H1 (cell line): Measurements from ENCODE around the gene RNF220. TPM values are rescaled to one million over a fixed set of nuclear protein-coding genes. Genes with fewer than 3 reads are reported as not detected.

Experiments
- CTCF ChIA-PET: fragments of 300-600 bp; sonication (Branson Sonifier 250); formaldehyde crosslinking; loops from one replicate; lab custom pipeline; 2021; ENCODE audit not compliant: partially characterized antibody; lab: Charles Lee
- POLR2A ChIA-PET: fragments of 300-600 bp; sonication (Branson Sonifier 250); formaldehyde crosslinking; loops from one replicate; lab custom pipeline; 2021; ENCODE audit warnings: inconsistent platforms; ENCODE audit not compliant: partially characterized antibody; lab: Charles Lee
- DNase-seq, 2 experiments: peaks; one replicate each; pipeline versions ENCODE4 v3.0.0 to v3.0.0-alpha.2; 2010 to 2022; ENCODE audit warnings: low spot score in 2 of 2, low read depth in 1 of 2, mixed read lengths in 1 of 2
- FAIRE-seq: peaks from 2 replicates; lab custom pipeline; 2011; peaks lifted over from hg19 to GRCh38; lab: Jason Lieb, UNC
- H2AFZ ChIP-seq: 2 replicates; pipeline ENCODE4 v1.8.1; 2012; ENCODE audit warnings: low read length, inconsistent platforms
- H2AK5ac ChIP-seq: 2 replicates; pipeline ENCODE4 v1.6.1; 2013; ENCODE audit warnings: low read depth, low read length
- H2BK120ac ChIP-seq: replicated peaks from 2 replicates; pipeline ENCODE3; 2013; ENCODE audit warnings: low read depth, low read length, inconsistent platforms
- H2BK12ac ChIP-seq: 2 replicates; pipeline ENCODE4 v1.6.1; 2013; ENCODE audit warnings: low read depth, low read length
- H2BK15ac ChIP-seq: 2 replicates; pipeline ENCODE4 v1.6.1; 2013; ENCODE audit warnings: low read length
- H2BK20ac ChIP-seq: 2 replicates; pipeline ENCODE4 v1.6.1; 2013; ENCODE audit warnings: low read length
- H2BK5ac ChIP-seq: 2 replicates; pipeline ENCODE4 v1.6.1; 2013; ENCODE audit warnings: low read depth, low read length
- H3K14ac ChIP-seq: 2 replicates; pipeline ENCODE4 v1.6.1; 2013; ENCODE audit warnings: inconsistent platforms; ENCODE audit not compliant: insufficient read length
- H3K18ac ChIP-seq: 2 replicates; pipeline ENCODE4 v1.6.1; 2013; ENCODE audit warnings: low read length; ENCODE audit errors: extremely low read depth
- H3K23ac ChIP-seq: 2 replicates; pipeline ENCODE4 v1.6.1; 2013; ENCODE audit warnings: inconsistent platforms; ENCODE audit not compliant: insufficient read length
- H3K23me2 ChIP-seq: 2 replicates; pipeline ENCODE4 v1.6.1; 2013; ENCODE audit warnings: low read depth, low read length
- H3K27ac ChIP-seq: 2 replicates; pipeline ENCODE4 v1.6.1; 2011; ENCODE audit warnings: low read depth, low read length, inconsistent platforms
- H3K27me3 ChIP-seq, 4 experiments: replicated peaks in 1 of 4; 1 replicate in 1 of 4; 2 replicates in 3 of 4; pipeline versions ENCODE4 v1.6.1 to v1.8.1; 2011 to 2013; ENCODE audit warnings: low read length in 3 of 4, mild to moderate bottlenecking in 3 of 4, inconsistent platforms in 2 of 4, mixed read lengths in 2 of 4, moderate library complexity in 1 of 4; ENCODE audit not compliant: control insufficient read depth in 3 of 4, insufficient read depth in 3 of 4; ENCODE audit errors: extremely low read depth in 1 of 4
- H3K36me3 ChIP-seq, 4 experiments: 2 replicates each; pipeline versions ENCODE4 v1.6.1 to v1.8.1; 2011 to 2013; ENCODE audit warnings: mild to moderate bottlenecking in 4 of 4, low read length in 3 of 4, moderate library complexity in 2 of 4, control low read depth in 1 of 4, inconsistent platforms in 1 of 4; ENCODE audit not compliant: insufficient read depth in 4 of 4, control insufficient read depth in 2 of 4
- H3K4ac ChIP-seq: replicated peaks from 2 replicates; pipeline ENCODE3; 2013; ENCODE audit warnings: low read length, low read depth, mixed read lengths, inconsistent platforms; ENCODE audit not compliant: insufficient read length
- H3K4me1 ChIP-seq, 4 experiments: replicated peaks in 1 of 4; 1 replicate in 1 of 4; 2 replicates in 3 of 4; pipeline versions ENCODE4 v1.6.1 to v1.8.1; 2011 to 2013; ENCODE audit warnings: low read length in 3 of 4, inconsistent platforms in 2 of 4, mixed read lengths in 1 of 4; ENCODE audit not compliant: insufficient read depth in 4 of 4, control insufficient read depth in 3 of 4
- H3K4me2 ChIP-seq, 2 experiments: 2 replicates each; pipeline versions ENCODE4 v1.6.1 to v1.8.1; 2011 to 2013; ENCODE audit warnings: low read depth in 2 of 2, low read length in 2 of 2, control low read depth in 1 of 2, inconsistent platforms in 1 of 2, mild to moderate bottlenecking in 1 of 2; ENCODE audit not compliant: insufficient read depth in 1 of 2
- H3K4me3 ChIP-seq, 4 experiments: fragments of 200-600, 300-600 bp in 1 of 4; sonication (generic), shearing (Covaris generic), sonication (Bioruptor Twin) in 1 of 4; 2 replicates each; pipeline versions ENCODE4 v1.5.1 to v1.8.1; 2011 to 2016; ENCODE audit warnings: low read length in 4 of 4, low read depth in 3 of 4, control low read depth in 2 of 4, inconsistent platforms in 2 of 4, mild to moderate bottlenecking in 2 of 4, mixed read lengths in 1 of 4, moderate library complexity in 1 of 4; ENCODE audit not compliant: insufficient read depth in 2 of 4; ENCODE audit errors: extremely low read depth in 1 of 4
- H3K56ac ChIP-seq: replicated peaks from 2 replicates; pipeline ENCODE3; 2013; ENCODE audit warnings: low read depth, mild to moderate bottlenecking, mixed read lengths, low read length, inconsistent platforms; ENCODE audit not compliant: insufficient read length
- H3K79me1 ChIP-seq: 2 replicates; pipeline ENCODE4 v1.6.1; 2013; ENCODE audit warnings: low read depth, low read length, control low read depth
- H3K79me2 ChIP-seq, 2 experiments: 2 replicates each; pipeline versions ENCODE4 v1.6.1 to v1.8.1; 2012 to 2013; ENCODE audit warnings: low read length in 2 of 2, mild to moderate bottlenecking in 2 of 2, inconsistent platforms in 1 of 2; ENCODE audit not compliant: insufficient read depth in 2 of 2, control insufficient read depth in 1 of 2
- H3K9ac ChIP-seq, 4 experiments: replicated peaks in 1 of 4; 1 replicate in 1 of 4; 2 replicates in 3 of 4; pipeline versions ENCODE4 v1.6.1 to v1.8.1; 2011 to 2013; ENCODE audit warnings: low read depth in 3 of 4, low read length in 3 of 4, control low read depth in 2 of 4, mild to moderate bottlenecking in 2 of 4, moderate library complexity in 2 of 4, inconsistent platforms in 1 of 4; ENCODE audit errors: extremely low read depth in 1 of 4
- H3K9me3 ChIP-seq, 2 experiments: 2 replicates each; pipeline versions ENCODE4 v1.6.1 to v1.8.1; 2012 to 2013; ENCODE audit warnings: mild to moderate bottlenecking in 2 of 2, moderate library complexity in 2 of 2, control low read depth in 1 of 2, inconsistent platforms in 1 of 2, low read depth in 1 of 2, low read length in 1 of 2, mixed read lengths in 1 of 2; ENCODE audit not compliant: insufficient read depth in 2 of 2
- H4K20me1 ChIP-seq, 2 experiments: replicated peaks in 1 of 2; 2 replicates each; pipeline versions ENCODE3 to v1.8.1; 2011 to 2013; ENCODE audit warnings: inconsistent platforms in 2 of 2, low read length in 2 of 2, mild to moderate bottlenecking in 1 of 2; ENCODE audit not compliant: insufficient read depth in 2 of 2, control insufficient read depth in 1 of 2
- H4K5ac ChIP-seq: 2 replicates; pipeline ENCODE4 v1.6.1; 2013; ENCODE audit warnings: low read length, low read depth, mixed read lengths, inconsistent platforms; ENCODE audit not compliant: insufficient read length
- H4K8ac ChIP-seq: 2 replicates; pipeline ENCODE4 v1.8.0; 2013; ENCODE audit warnings: mild to moderate bottlenecking, moderate library complexity, low read length, inconsistent platforms; ENCODE audit not compliant: insufficient read depth; ENCODE audit errors: extremely low read depth
- H4K91ac ChIP-seq: replicated peaks from 2 replicates; pipeline ENCODE3; 2013; ENCODE audit warnings: low read length, mixed read lengths, inconsistent platforms; ENCODE audit not compliant: insufficient read length
- ATF3 ChIP-seq: IDR thresholded peaks from 2 replicates; pipeline ENCODE4 v1.6.1; 2011; ENCODE audit warnings: low read depth, mild to moderate bottlenecking, low read length; ENCODE audit not compliant: insufficient read depth
- BACH1 ChIP-seq: IDR thresholded peaks from 2 replicates; pipeline ENCODE4 v1.6.1; 2012; ENCODE audit warnings: low read length, improper control_type of control experiment
- CHD1 ChIP-seq: IDR thresholded peaks from 2 replicates; pipeline ENCODE4 v1.6.1; 2012; ENCODE audit warnings: low read depth, low read length, improper control_type of control experiment
- EGR1 ChIP-seq: IDR thresholded peaks from 2 replicates; pipeline ENCODE4 v1.6.1; 2011; ENCODE audit warnings: low read depth, low read length, borderline replicate concordance
- KDM4A ChIP-seq: IDR thresholded peaks from one replicate; pipeline ENCODE4 v1.7.1; 2012; ENCODE audit warnings: low read depth, mild to moderate bottlenecking, moderate library complexity, low read length, inconsistent platforms; ENCODE audit not compliant: severe bottlenecking
- NRF1 ChIP-seq: IDR thresholded peaks from 2 replicates; pipeline ENCODE4 v1.6.1; 2011; ENCODE audit warnings: mild to moderate bottlenecking, low read depth, low read length, improper control_type of control experiment
- POLR2A ChIP-seq, 2 experiments: IDR thresholded peaks; 1 replicate in 1 of 2; 2 replicates in 1 of 2; pipeline ENCODE4 v1.6.1; 2011; ENCODE audit warnings: low read depth in 2 of 2, low read length in 2 of 2, mild to moderate bottlenecking in 2 of 2; ENCODE audit errors: control extremely low read depth in 1 of 2
- RAD21 ChIP-seq, 2 experiments: IDR thresholded peaks in 1 of 2; conservative IDR thresholded peaks in 1 of 2; 2 replicates each; pipeline ENCODE4 v1.6.1; 2011; ENCODE audit warnings: low read depth in 2 of 2, low read length in 2 of 2, improper control_type of control experiment in 1 of 2, inconsistent platforms in 1 of 2, mild to moderate bottlenecking in 1 of 2, moderate library complexity in 1 of 2
- SIN3A ChIP-seq, 2 experiments: IDR thresholded peaks in 1 of 2; conservative IDR thresholded peaks in 1 of 2; 2 replicates each; pipeline ENCODE4 v1.6.1; 2011 to 2012; ENCODE audit warnings: low read length in 2 of 2, improper control_type of control experiment in 1 of 2, low read depth in 1 of 2, mild to moderate bottlenecking in 1 of 2
- SP4 ChIP-seq: IDR thresholded peaks from 2 replicates; pipeline ENCODE4 v1.6.1; 2012; ENCODE audit warnings: low read length, inconsistent platforms
- SUZ12 ChIP-seq: fragments of 200-600 bp; sonication (generic); IDR thresholded peaks from 2 replicates; pipeline ENCODE4 v1.6.1; 2012; ENCODE audit warnings: mild to moderate bottlenecking, inconsistent platforms, low read length, moderate library complexity, mixed read lengths
- TAF7 ChIP-seq: optimal IDR thresholded peaks from 2 replicates; pipeline ENCODE3; 2011; ENCODE audit warnings: low read depth, mild to moderate bottlenecking, inconsistent platforms, low read length, moderate library complexity, borderline replicate concordance
- ZNF274 ChIP-seq: IDR thresholded peaks from 2 replicates; pipeline ENCODE4 v1.7.0; 2012; ENCODE audit warnings: low read length, borderline replicate concordance; ENCODE audit errors: extremely low read depth
- WGBS, 2 experiments: shearing (Covaris generic) in 1 of 2; methylation state at CpG; one replicate each; pipeline versions ENCODE4 v1.1.6 to v1.1.7; 2013 to 2015; ENCODE audit warnings: low lambda C conversion rate in 2 of 2, mixed read lengths in 2 of 2, inconsistent platforms in 1 of 2, low coverage in 1 of 2, missing lambda C conversion rate in 1 of 2; ENCODE audit not compliant: insufficient replicate concordance in 2 of 2, insufficient coverage in 1 of 2, insufficient read length in 1 of 2; ENCODE audit errors: extremely low coverage in 1 of 2, missing lambda C conversion rate in 1 of 2; 5-methylcytosine and 5-hydroxymethylcytosine counted together
- polyA plus RNA-seq, 7 experiments: library from polyadenylated mRNA; depleted of rRNA in 3 of 7; stranded (reverse) in 5 of 7; unstranded in 2 of 7; fragments of >200 nt in 5 of 7; fragments of 200-250 nt in 2 of 7; gene quantifications; 1 replicate in 5 of 7; 2 replicates in 1 of 7; 4 replicates in 1 of 7; pipeline versions ENCODE4 v1.2.1 to v1.2.3, GENCODE V29; 2011 to 2013; ENCODE audit warnings: missing spikeins in 2 of 7, mixed read lengths in 2 of 7
- total RNA-seq: library from RNA; stranded (reverse); fragmentation: NEBNext Ultra II Directional; extraction: Animal tissue kit (Norgen Biotek cat#: 25700); gene quantifications from 2 replicates; pipeline ENCODE4 v1.2.1, GENCODE V29; 2021

RNF220 gene
- total and polyA plus RNA-seq, 2 of the 8 experiments (the other 6 are each of a cell fraction or from before 2014, with no cell fraction given) = 123 to 160 TPM

- Histone ChIP-seq H4K20me1 (peaks cover 0 to 6% of the 10 kb centered on the region in 2 experiments), H3K9me3 (no peaks in the 10 kb centered on the region), H2AFZ (no peak overlapping the region), H3K4me1 (peaks cover 0 to 7% (median 6%) of the 10 kb centered on the region in 4 experiments; a peak in 6 of 7 replicates), H4K91ac (no peak overlapping the region), H3K79me2 (no peaks in the 10 kb centered on the region), H2BK20ac (no peak overlapping the region), H3K36me3 (peaks cover 0 to 4% (median under 1%) of the 10 kb centered on the region in 4 experiments; a peak in 1 of 8 replicates), H3K27me3 (peaks cover 0 to 4% (median 2%) of the 10 kb centered on the region in 4 experiments; a peak in 3 of 7 replicates), H3K14ac (no peak overlapping the region), H3K4me3 (no peak overlapping the region), H3K18ac (no peak overlapping the region), H2BK5ac (no peak overlapping the region), H2AK5ac (no peak overlapping the region), H3K4me2 (no peak overlapping the region), H4K5ac (no peak overlapping the region), H2BK15ac (no peak overlapping the region), H3K9ac (no peak overlapping the region), H3K79me1 (no peaks in the 10 kb centered on the region; the same call in 1 of the 2 replicates), H4K8ac (no peak overlapping the region), H3K4ac (no peak overlapping the region), H2BK12ac (no peak overlapping the region), H3K23me2 (peaks cover 9% of the 10 kb centered on the region; the same call in 1 of the 2 replicates), H3K27ac (no peak overlapping the region), H3K23ac (no peak overlapping the region), H2BK120ac (no peak overlapping the region), H3K56ac (no peak overlapping the region)
- ChIA-PET CTCF (interaction anchor here (0.9 to 8.9 kb wide), 5 partner anchors 11 to 403 kb away, joined by 3 to 52 read pairs (median 4); no protein-coding TSS in a partner anchor), POLR2A (interaction anchor here (2.3 to 30.8 kb wide), 2 partner anchors 9 to 22 kb away, joined by 9 to 633 read pairs; no protein-coding TSS in a partner anchor)
- 86% methylated on average over 3 of the region's 3 CpGs; no CpG with 5 or more reads in 1 of the 2 experiments for WGBS, 2 experiments
- DNase-seq (no peak), FAIRE-seq (no peak)
- TF ChIP-seq SP4 (no peak), KDM4A (no peak), POLR2A (IDR thresholded peaks at IDR 0.05; ENCODE audit: control extremely low read depth in 1 of 2, low read depth in 2 of 2, low read length in 2 of 2) (no peak), SUZ12 (no peak), EGR1 (no peak), ATF3 (no peak), CHD1 (no peak), NRF1 (no peak), BACH1 (no peak), TAF7 (no peak), ZNF274 (no peak), RAD21 (IDR thresholded peaks at IDR 0.05 in 1 of 2, conservative IDR thresholded peaks at IDR 0.05 in 1 of 2; ENCODE audit: low read depth in 2 of 2, low read length in 2 of 2) (no peak), SIN3A (conservative IDR thresholded peaks at IDR 0.05 in 1 of 2, IDR thresholded peaks at IDR 0.05 in 1 of 2; ENCODE audit: low read depth in 1 of 2, low read length in 2 of 2) (no peak)
These were observed 215.0 kb downstream of the RNF220 start for GRCh38 chr1:44620072-44620471.
